WTC11 (cell line): ENCODE results near the gene HES4. TPM values are rescaled to one million over a fixed set of nuclear protein-coding genes. Genes with fewer than 3 reads are reported as not detected.

Source experiments
- ATAC-seq: fragments of 200-7000 bp; cut with Tn5 transposase; 2 replicates; pipeline ENCODE4 v1.10.0; 2021; ENCODE audit warnings: mild to moderate bottlenecking, moderate library complexity
- CTCF ChIA-PET: fragments of 300-600 bp; sonication (Branson Sonifier 250); formaldehyde crosslinking; loops from one replicate; lab custom pipeline; 2021; ENCODE audit warnings: antibody characterized with exemption; lab: Charles Lee
- POLR2A ChIA-PET: fragments of 350-600 bp; sonication (Branson Sonifier 250); formaldehyde crosslinking; loops from one replicate; lab custom pipeline; 2021; ENCODE audit warnings: antibody characterized with exemption; lab: Charles Lee
- DNase-seq: peaks from one replicate; pipeline ENCODE4 v3.0.0; 2021; ENCODE audit warnings: low spot score
- H3K27ac Mint-ChIP-seq: 2 replicates; pipeline ENCODE4 v1.8.0; 2021; ENCODE audit warnings: mixed read lengths
- H3K27me3 Mint-ChIP-seq: 2 replicates; pipeline ENCODE4 v1.8.0; 2021; ENCODE audit warnings: low read depth, mild to moderate bottlenecking, moderate library complexity, mixed read lengths
- H3K36me3 Mint-ChIP-seq: 2 replicates; pipeline ENCODE4 v1.8.0; 2021; ENCODE audit warnings: mixed read lengths
- H3K4me1 Mint-ChIP-seq: 2 replicates; pipeline ENCODE4 v1.8.0; 2022; ENCODE audit warnings: mixed read lengths
- H3K4me3 Mint-ChIP-seq: 2 replicates; pipeline ENCODE4 v1.8.0; 2021; ENCODE audit warnings: mild to moderate bottlenecking, moderate library complexity, mixed read lengths
- H3K9me3 Mint-ChIP-seq: 2 replicates; pipeline ENCODE4 v1.8.0; 2021; ENCODE audit warnings: mixed read lengths
- ARID4B ChIP-seq: sonication (generic); formaldehyde crosslinking; IDR thresholded peaks from 2 replicates; pipeline ENCODE4 v1.8.0; 2023; ENCODE audit warnings: missing genetic modification reagents, mild to moderate bottlenecking, borderline replicate concordance
- ATF3 ChIP-seq: sonication (generic); formaldehyde crosslinking; conservative IDR thresholded peaks from 2 replicates; pipeline ENCODE4 v1.8.1; 2022; ENCODE audit warnings: mild to moderate bottlenecking, missing genetic modification reagents
- CREB1 ChIP-seq: sonication (generic); formaldehyde crosslinking; IDR thresholded peaks from 2 replicates; pipeline ENCODE4 v1.8.0; 2023; ENCODE audit warnings: mild to moderate bottlenecking, missing genetic modification reagents
- ESRRA ChIP-seq: sonication (generic); formaldehyde crosslinking; IDR thresholded peaks from 2 replicates; pipeline ENCODE4 v1.8.1; 2022; ENCODE audit warnings: mild to moderate bottlenecking, missing genetic modification reagents, borderline replicate concordance
- MLX ChIP-seq: sonication (generic); formaldehyde crosslinking; IDR thresholded peaks from 2 replicates; pipeline ENCODE4 v1.8.1; 2023; ENCODE audit warnings: mild to moderate bottlenecking, missing genetic modification reagents, moderate library complexity
- SP1 ChIP-seq: sonication (generic); formaldehyde crosslinking; conservative IDR thresholded peaks from 2 replicates; pipeline ENCODE4 v1.8.1; 2022; ENCODE audit warnings: missing genetic modification reagents
- TP53 ChIP-seq: sonication (generic); formaldehyde crosslinking; IDR thresholded peaks from 2 replicates; pipeline ENCODE4 v1.8.1; 2023; ENCODE audit warnings: mild to moderate bottlenecking, missing genetic modification reagents
- ZBTB21 ChIP-seq: sonication (generic); formaldehyde crosslinking; IDR thresholded peaks from 2 replicates; pipeline ENCODE4 v1.8.1; 2023; ENCODE audit warnings: mild to moderate bottlenecking, missing genetic modification reagents, borderline replicate concordance
- ZNF138 ChIP-seq: sonication (generic); formaldehyde crosslinking; conservative IDR thresholded peaks from 2 replicates; pipeline ENCODE4 v1.8.1; 2022; ENCODE audit warnings: mild to moderate bottlenecking, moderate library complexity, missing genetic modification reagents
- ZNF219 ChIP-seq: sonication (generic); formaldehyde crosslinking; IDR thresholded peaks from 2 replicates; pipeline ENCODE4 v1.8.0; 2023; ENCODE audit warnings: missing genetic modification reagents, mild to moderate bottlenecking, borderline replicate concordance
- ZNF232 ChIP-seq: sonication (generic); formaldehyde crosslinking; IDR thresholded peaks from 2 replicates; pipeline ENCODE4 v1.8.0; 2022; ENCODE audit warnings: mild to moderate bottlenecking, missing genetic modification reagents
- ZNF317 ChIP-seq: sonication (generic); formaldehyde crosslinking; IDR thresholded peaks from 2 replicates; pipeline ENCODE4 v1.8.1; 2023; ENCODE audit warnings: low read depth, mild to moderate bottlenecking, moderate library complexity, missing genetic modification reagents, borderline replicate concordance
- ZNF671 ChIP-seq: fragments of 250-450 bp; sonication (Bioruptor Pico); IDR thresholded peaks from 2 replicates; pipeline ENCODE4 v1.8.0; 2021; ENCODE audit warnings: mild to moderate bottlenecking
- total RNA-seq: library from RNA; stranded (reverse); gene quantifications from 3 replicates; pipeline ENCODE4 v1.2.3, GENCODE V29; 2021
- TF ChIP-seq, protein P1 (sequence below): sonication (generic); formaldehyde crosslinking; IDR thresholded peaks from 2 replicates; pipeline ENCODE4 v1.8.1; 2023; ENCODE audit warnings: mild to moderate bottlenecking, missing genetic modification reagents, borderline replicate concordance
- TF ChIP-seq, protein P2 (sequence below): fragments of 250-450 bp; sonication (Bioruptor Pico); IDR thresholded peaks from 2 replicates; pipeline ENCODE4 v1.9.0; 2021; ENCODE audit warnings: mild to moderate bottlenecking
- TF ChIP-seq, protein P3 (sequence below): sonication (generic); formaldehyde crosslinking; IDR thresholded peaks from 2 replicates; pipeline ENCODE4 v1.8.1; 2022; ENCODE audit warnings: missing genetic modification reagents, borderline replicate concordance

Gene HES4
- total RNA-seq, 1 experiment from 2014 or later = 4.5 TPM

GRCh38 chr1:981955-982558, 17.8 kb downstream of the HES4 start, which contains the start of gene PERM1:
PERM1 (minus strand) TSS chr1:982093; CDS start chr1:981029, 1,064 bp downstream.
- TF ChIP-seq ZNF219 (CRISPR knock-in tag) (no peak), CREB1 (CRISPR knock-in tag) (no peak), MLX (CRISPR knock-in tag) (no peak)
- TF ChIP-seq, protein P1, sequence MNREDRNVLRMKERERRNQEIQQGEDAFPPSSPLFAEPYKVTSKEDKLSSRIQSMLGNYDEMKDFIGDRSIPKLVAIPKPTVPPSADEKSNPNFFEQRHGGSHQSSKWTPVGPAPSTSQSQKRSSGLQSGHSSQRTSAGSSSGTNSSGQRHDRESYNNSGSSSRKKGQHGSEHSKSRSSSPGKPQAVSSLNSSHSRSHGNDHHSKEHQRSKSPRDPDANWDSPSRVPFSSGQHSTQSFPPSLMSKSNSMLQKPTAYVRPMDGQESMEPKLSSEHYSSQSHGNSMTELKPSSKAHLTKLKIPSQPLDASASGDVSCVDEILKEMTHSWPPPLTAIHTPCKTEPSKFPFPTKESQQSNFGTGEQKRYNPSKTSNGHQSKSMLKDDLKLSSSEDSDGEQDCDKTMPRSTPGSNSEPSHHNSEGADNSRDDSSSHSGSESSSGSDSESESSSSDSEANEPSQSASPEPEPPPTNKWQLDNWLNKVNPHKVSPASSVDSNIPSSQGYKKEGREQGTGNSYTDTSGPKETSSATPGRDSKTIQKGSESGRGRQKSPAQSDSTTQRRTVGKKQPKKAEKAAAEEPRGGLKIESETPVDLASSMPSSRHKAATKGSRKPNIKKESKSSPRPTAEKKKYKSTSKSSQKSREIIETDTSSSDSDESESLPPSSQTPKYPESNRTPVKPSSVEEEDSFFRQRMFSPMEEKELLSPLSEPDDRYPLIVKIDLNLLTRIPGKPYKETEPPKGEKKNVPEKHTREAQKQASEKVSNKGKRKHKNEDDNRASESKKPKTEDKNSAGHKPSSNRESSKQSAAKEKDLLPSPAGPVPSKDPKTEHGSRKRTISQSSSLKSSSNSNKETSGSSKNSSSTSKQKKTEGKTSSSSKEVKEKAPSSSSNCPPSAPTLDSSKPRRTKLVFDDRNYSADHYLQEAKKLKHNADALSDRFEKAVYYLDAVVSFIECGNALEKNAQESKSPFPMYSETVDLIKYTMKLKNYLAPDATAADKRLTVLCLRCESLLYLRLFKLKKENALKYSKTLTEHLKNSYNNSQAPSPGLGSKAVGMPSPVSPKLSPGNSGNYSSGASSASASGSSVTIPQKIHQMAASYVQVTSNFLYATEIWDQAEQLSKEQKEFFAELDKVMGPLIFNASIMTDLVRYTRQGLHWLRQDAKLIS (CRISPR knock-in tag) = no peak
- no peak within 1 kb of the TSS for H3K4me3 Mint-ChIP-seq
- no peak for ATAC-seq
- H3K4me1 Mint-ChIP-seq = no peaks in the 10 kb centered on the region
- H3K27ac Mint-ChIP-seq = no peak within 1 kb of the TSS
- DNase-seq = peak; percentile 18
- ChIA-PET POLR2A (no interaction called here), CTCF (interaction anchor here (0.9 to 6.3 kb wide), 11 partner anchors 15 to 97 kb away, joined by 3 to 77 read pairs (median 10); partner anchors contain the start of genes HES4, ISG15 and PLEKHN1)
- peaks cover 3% of the 10 kb centered on the region for H3K9me3 Mint-ChIP-seq
- H3K36me3 Mint-ChIP-seq = peaks cover 3% of the 10 kb centered on the region; the same call in 1 of the 2 replicates
- H3K27me3 Mint-ChIP-seq = peaks cover 45% of the 10 kb centered on the region

GRCh38 chr1:981491-981954, 18.4 kb downstream of the HES4 start:
- H3K27ac Mint-ChIP-seq = no peak overlapping the region
- peaks cover 42% of the 10 kb centered on the region for H3K27me3 Mint-ChIP-seq
- POLR2A ChIA-PET = no interaction called here
- no peaks in the 10 kb centered on the region for H3K4me1 Mint-ChIP-seq
- DNase-seq (no peak), ATAC-seq (no peak)
- peaks cover 3% of the 10 kb centered on the region for H3K9me3 Mint-ChIP-seq
- H3K4me3 Mint-ChIP-seq = no peak overlapping the region
- CTCF ChIA-PET = interaction anchor here (1.0 to 6.3 kb wide), 7 partner anchors 15 to 83 kb away, joined by 3 to 47 read pairs (median 7); partner anchors contain the start of genes HES4, ISG15 and PLEKHN1
- H3K36me3 Mint-ChIP-seq = peaks cover 3% of the 10 kb centered on the region; the same call in 1 of the 2 replicates
- TF ChIP-seq ZNF138 (no peak), ARID4B (CRISPR knock-in tag) (no peak), SP1 (CRISPR knock-in tag) (no peak), ZNF232 (CRISPR knock-in tag) (no peak), ESRRA (no peak), ZNF317 (CRISPR knock-in tag) (no peak), TP53 (CRISPR knock-in tag) (no peak), ZBTB21 (CRISPR knock-in tag) (no peak), ZNF671 (no peak), ATF3 (CRISPR knock-in tag) (no peak)
- TF ChIP-seq, protein P2, sequence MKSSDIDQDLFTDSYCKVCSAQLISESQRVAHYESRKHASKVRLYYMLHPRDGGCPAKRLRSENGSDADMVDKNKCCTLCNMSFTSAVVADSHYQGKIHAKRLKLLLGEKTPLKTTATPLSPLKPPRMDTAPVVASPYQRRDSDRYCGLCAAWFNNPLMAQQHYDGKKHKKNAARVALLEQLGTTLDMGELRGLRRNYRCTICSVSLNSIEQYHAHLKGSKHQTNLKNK = no peak
- TF ChIP-seq, protein P3, sequence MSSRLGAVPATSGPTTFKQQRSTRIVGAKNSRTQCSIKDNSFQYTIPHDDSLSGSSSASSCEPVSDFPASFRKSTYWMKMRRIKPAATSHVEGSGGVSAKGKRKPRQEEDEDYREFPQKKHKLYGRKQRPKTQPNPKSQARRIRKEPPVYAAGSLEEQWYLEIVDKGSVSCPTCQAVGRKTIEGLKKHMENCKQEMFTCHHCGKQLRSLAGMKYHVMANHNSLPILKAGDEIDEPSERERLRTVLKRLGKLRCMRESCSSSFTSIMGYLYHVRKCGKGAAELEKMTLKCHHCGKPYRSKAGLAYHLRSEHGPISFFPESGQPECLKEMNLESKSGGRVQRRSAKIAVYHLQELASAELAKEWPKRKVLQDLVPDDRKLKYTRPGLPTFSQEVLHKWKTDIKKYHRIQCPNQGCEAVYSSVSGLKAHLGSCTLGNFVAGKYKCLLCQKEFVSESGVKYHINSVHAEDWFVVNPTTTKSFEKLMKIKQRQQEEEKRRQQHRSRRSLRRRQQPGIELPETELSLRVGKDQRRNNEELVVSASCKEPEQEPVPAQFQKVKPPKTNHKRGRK (CRISPR knock-in tag) = no peak
- TF ChIP-seq, protein P1 (CRISPR knock-in tag) = no peak
